ENCODE data around the gene STYXL2.

GRCh38 chr1:167132301-167133010, 38.6 kb downstream of the STYXL2 start:
- no peak for TF ChIP-seq CTCF (optimal IDR thresholded peaks at IDR 0.05 in 1 of 3, IDR thresholded peaks at IDR 0.05 in 1 of 3, conservative IDR thresholded peaks at IDR 0.05 in 1 of 3; ENCODE audit: extremely low read depth in 1 of 3, insufficient read depth in 2 of 3, low read length in 3 of 3)
- no peak for TF ChIP-seq EZH2 (IDR thresholded peaks at IDR 0.05; ENCODE audit: low read length)

Data from keratinocyte (primary cell).